HG03575 (cell line): ENCODE results near the gene TMEM145.
"Not testable (repeated sequence)": the region's sequence is repeated elsewhere in the genome, so short reads cannot be mapped to it uniquely, and the experiment has no call there.

Source experiments
- ATAC-seq: cut with Tn5 transposase; IDR thresholded peaks from one replicate; pipeline ENCODE4 v1.9.1; 2021; ENCODE audit not compliant: unreplicated experiment, insufficient number of reproducible peaks, low FRiP score; ENCODE audit errors: extremely low read depth

The TMEM145 gene

GRCh38 chr19:42313096-42313839, at the start of gene TMEM145:
TMEM145 (plus strand) TSS chr19:42313309; CDS start chr19:42313377, 68 bp downstream.
- ATAC-seq = no peak

DNA sequence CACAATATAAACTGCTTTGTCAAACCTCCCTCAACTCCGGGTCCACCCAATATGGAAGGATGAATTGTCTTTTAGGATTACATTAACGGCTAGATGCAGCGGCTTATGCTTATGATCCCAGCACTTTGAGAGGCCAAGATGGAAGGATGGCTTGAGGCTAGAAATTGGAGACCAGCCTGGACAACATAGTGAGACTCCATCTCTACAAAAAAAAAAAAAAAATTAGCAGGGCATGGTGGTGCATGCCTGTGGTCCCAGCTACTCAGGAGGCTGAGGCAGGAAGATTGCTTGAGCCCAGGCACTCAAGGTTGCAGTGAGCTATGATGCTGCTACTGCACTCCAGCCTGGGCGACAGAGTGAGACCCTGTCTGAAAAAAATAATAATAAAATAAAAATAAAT, 47.0 kb upstream of the TMEM145 start:
- ATAC-seq = not testable (repeated sequence)

GRCh38 chr19:42266928-42267603, 46.0 kb upstream of the TMEM145 start:
- ATAC-seq = not testable (repeated sequence)

DNA sequence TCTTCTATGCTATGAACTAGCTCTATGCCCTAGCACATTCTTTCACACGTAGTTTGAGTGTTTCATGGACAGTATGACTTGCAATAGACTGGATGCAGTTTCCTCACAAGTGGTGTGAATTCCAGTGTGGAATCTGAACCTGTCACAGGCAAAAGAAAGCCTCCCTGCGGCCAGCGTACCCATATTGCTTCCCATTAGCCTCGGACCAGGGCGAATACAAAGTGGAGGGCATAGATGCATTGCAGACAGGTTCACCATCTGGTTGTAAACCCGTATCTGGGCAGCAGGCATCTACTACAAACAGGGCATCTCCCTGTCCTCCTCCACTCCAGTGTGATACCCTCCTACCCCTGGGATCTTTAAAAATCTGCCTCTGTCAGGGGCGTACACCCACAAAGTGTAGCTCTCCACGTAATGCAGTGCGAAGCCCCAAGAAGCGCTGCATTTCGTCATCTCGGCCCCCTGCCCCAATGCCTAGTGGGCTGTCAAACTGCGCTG, 45.4 kb upstream of the TMEM145 start:
- ATAC-seq = no peak

GRCh38 chr19:42268142-42268703, 44.9 kb upstream of the TMEM145 start:
- peak; percentile 24 for ATAC-seq

DNA sequence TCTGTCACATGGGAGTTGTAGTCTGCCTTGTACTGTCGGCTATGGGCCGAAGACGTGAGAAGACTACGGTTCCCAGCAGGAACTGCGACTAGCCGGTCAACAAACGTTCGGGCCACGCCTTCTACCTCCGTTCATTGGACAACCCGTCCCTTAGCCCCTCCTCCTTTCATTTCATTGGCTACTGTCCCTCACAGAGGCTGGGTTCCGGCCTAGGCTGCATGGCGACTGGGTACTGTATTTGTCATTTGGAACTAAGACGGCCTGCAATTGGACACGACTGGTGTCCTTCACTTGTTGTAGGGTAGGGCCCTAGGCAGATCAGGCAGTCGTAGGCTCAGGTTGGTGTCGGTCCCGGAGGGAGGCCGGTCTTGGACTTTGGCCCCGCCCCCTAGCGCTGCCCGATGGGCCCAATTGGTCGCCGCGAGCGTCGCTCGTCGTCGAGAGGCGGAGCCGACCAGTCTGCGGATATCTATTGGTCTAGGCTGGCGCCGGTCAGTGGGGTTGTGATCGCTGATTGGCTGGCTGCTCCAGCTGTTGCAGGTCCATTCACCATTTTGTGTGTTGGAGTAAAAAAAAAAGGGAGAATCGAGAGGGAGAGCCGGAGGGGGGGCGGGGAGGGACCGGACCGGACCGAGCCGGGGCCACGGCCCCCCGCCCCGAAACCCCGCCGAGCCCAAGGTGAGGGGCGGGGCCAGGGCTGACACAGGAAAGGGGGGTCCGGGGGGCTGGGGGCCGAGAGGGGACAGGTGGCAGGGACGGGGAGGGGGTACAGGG, 44.2 kb upstream of the TMEM145 start, which contains the start of gene CIC:
Gene CIC, plus strand, starts transcription at position 549 of the 774 bp plus-strand sequence. CDS start 2,532 bp downstream, outside the sequence.
- ATAC-seq = peak; percentile 57

DNA sequence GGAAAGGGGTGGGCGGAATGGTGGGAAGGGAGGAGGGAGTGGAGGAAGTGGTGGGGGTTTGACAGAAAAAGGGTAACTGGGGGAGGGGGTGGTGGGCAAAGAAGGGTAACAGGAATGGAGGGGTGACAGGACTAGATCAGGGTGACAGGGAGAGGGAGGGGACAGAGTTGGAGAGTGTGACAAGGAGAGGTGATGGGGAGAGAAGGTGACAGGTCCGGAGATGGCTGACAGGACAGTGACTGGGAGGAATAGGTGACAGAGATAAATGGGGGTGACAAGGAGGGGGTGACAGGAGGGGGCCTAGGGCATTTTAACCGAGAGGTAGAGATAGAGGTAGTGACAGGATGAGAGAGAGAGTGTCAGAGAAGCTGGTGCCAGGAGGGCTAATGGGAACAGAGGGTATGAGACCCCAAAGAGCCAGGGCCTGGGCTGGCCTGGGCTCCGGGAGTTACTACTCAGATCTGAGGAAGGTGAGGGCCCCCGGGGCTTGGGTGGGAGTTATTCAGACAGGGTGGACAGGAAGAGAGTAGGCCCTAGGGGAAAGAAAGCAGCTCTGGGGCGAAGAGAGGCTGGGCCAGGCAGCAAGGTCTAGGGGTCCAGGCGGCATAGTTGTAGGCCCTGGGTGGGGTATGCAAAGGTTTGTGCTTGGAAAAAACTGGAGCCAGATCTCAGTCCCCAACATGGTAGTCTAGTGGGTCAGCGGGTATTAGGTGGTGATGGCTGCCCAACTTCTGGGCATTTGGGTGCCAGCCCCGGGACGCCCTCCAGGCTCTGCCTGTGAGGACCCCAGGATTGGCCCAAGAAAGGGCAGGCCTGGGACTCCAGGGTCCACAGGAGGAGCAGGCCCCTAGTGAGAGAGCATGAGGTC, 43.4 kb upstream of the TMEM145 start:
- no peak for ATAC-seq

- no peak for ATAC-seq
Observed at GRCh38 chr19:42270346-42271044, 42.6 kb upstream of the TMEM145 start.

GRCh38 chr19:42271045-42271419, 42.1 kb upstream of the TMEM145 start:
- ATAC-seq = no peak

GRCh38 chr19:42271861-42272534, 41.1 kb upstream of the TMEM145 start:
- ATAC-seq = no peak

GRCh38 chr19:42272535-42272897, 40.6 kb upstream of the TMEM145 start:
- no peak for ATAC-seq

DNA sequence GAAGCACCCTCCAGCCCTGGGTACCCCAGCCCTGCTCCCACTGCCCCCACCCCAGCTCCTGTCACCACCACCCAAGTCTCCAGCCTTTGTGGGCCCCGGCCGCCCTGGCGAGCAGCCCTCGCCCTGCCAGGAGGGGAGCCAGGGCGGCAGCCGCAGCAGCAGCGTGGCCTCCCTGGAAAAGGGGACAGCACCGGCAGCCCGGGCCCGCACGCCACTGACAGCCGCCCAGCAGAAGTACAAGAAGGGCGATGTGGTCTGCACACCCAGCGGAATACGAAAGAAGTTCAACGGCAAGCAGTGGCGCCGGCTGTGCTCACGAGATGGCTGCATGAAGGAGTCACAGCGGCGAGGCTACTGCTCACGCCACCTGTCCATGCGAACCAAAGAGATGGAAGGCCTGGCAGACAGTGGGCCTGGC, 40.1 kb upstream of the TMEM145 start:
- no peak for ATAC-seq

- no peak for ATAC-seq
Observed at GRCh38 chr19:42273407-42274064, 39.6 kb upstream of the TMEM145 start.

GRCh38 chr19:42274065-42274682, 38.9 kb upstream of the TMEM145 start:
- ATAC-seq = no peak

DNA sequence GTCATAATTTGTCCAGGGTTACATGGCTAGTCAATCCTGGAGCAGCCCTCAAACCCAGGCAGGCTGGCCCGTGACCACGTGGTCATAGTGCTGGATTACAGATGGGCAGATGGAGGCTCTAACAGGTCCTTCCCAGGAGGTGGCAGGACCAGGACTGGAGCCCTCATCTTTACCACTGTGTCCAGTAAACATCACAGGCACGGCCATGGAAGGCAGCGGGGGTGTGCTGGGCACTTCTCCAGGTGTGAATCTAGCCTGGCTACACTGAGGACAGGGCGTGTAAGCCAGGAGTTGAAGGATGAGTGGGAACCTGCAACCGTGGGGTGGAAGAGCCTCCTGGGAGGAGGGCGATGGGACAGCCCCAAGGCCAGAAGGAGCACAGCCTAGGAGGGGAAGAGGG, 38.0 kb upstream of the TMEM145 start:
- no peak for ATAC-seq

DNA sequence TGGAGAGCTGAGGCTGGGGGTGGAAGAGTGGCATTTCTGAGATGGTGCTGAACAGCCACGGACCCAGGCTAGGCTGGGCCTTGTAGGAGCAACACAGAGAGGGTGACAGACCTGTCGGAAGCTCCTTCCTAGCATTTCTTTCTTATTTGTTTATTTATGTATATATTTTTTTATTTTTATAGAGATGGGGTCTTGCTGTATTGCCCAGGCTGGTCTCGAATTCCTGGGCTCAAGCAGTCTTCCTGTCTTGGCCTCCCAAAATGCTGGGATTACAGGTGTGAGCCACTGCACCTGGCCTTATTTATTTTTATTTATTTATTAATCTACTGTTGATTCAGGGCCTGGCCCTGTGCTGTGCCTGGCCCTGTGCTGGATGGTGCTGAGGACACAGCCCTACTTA, 37.6 kb upstream of the TMEM145 start:
- ATAC-seq = no peak
